HG02588 (cell line): ENCODE measurements around the gene IL5.
"Not testable (repeated sequence)": the region's sequence is repeated elsewhere in the genome, so short reads cannot be mapped to it uniquely, and the experiment has no call there.

ENCODE experiments used
- ATAC-seq: cut with Tn5 transposase; IDR thresholded peaks from one replicate; pipeline ENCODE4 v1.9.1; 2021; ENCODE audit warnings: mild to moderate bottlenecking, moderate library complexity; ENCODE audit not compliant: unreplicated experiment

Gene IL5

DNA sequence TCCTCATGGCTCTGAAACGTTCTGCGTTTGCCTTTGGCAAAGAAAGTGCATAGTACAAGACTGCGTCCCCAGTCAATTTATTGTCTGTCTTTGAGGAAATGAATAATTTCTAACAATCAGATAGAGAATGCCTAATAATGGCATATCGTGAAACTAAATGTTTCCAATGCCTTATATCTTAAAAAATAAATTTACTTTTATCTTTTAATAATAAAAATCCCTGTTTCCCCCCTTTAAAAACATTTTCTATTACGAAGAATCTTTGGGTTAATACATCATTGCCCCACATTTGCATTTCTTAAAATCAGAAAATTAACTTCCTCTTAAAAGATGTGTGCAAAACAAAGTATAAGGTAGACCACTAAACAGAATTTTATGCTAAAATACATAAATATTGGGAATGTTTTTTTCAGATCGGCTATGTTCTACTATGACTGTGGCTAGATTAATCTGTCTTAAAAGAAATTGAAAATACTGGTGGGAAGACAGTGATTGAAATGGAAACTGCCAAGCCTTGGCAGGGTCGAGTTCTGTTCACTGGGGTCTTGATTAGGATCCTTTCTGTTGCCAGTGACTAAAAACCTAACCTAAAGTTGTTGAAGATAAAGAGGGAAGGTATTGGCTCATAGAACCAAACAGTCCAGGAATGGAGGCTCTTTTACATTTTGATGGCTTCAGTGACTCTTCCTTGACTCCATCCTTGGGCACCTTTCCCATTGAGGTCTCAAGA lies at the start of gene IL5:
IL5 (minus strand) TSS at position 51 of the 730 bp plus-strand sequence; CDS start at position 7, 44 bp downstream.
- no peak for ATAC-seq

DNA sequence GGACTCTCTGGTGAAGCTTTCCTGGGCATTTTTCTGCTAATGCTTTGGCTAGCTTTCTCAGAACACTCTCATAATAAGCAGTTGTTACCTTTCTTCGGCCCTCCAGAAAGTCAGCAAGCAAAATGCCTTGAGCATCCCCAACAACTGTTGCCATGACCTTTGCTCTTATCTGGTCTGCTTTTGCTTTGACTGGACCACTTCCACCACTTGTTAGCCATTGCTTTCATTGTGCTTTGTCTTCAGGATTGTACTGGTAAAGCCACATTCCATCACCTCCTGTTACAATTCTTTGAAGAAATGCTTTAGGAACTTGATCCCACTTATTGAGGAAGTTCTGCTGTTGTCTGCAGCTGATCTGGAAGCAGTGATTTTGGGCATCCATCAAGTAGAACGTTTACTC lies 49.2 kb upstream of the IL5 start:
- no peak for ATAC-seq

DNA sequence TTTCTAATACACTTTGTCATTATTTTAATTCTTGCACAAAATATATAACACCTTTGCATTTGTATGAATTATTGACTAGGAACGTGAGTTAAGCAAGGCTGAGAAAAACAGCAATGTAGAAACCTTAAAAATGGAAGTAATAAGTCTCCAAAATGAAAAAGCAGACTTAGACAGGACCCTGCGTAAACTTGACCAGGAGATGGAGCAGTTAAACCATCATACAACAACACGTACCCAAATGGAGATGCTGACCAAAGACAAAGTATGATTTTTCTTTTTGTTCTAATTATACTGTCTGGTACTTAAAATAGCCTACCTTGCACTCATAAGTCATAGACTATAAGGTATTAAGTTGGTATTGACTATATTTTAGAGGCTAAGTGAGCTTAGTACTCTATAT lies 47.8 kb upstream of the IL5 start:
- ATAC-seq: no peak

DNA sequence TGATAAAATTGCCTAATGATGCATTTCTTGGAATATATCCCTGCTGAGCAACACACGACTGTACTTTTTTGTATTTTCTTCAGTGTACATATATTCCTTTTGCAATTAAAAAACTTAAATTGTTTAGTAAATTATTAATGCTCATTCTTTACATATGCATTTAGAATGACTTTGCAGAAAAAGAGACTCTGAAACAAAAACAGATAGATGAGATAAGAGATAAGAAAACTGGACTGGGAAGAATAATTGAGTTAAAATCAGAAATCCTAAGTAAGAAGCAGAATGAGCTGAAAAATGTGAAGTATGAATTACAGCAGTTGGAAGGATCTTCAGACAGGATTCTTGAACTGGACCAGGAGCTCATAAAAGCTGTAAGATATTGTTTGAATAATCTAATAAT lies 46.1 kb upstream of the IL5 start:
- no peak for ATAC-seq

DNA sequence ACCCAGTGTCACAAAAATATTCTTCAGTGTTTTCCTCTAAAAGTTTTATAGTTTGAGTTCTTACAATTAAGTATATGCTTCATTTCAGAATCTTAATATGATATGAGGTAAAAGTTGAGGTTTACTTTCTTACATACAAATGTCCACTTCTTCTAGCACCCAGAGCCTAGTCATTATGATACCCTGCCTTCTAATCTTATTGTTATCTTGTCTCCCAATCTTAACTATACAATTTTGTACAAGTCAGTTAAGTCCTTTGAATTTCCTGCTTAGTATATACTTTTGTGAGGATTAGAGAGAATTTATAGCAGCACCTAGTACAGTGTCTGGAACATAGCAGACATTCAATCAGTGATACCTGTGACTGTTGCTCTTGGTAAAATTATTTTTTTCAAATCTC lies 42.7 kb upstream of the IL5 start:
- no peak for ATAC-seq

DNA sequence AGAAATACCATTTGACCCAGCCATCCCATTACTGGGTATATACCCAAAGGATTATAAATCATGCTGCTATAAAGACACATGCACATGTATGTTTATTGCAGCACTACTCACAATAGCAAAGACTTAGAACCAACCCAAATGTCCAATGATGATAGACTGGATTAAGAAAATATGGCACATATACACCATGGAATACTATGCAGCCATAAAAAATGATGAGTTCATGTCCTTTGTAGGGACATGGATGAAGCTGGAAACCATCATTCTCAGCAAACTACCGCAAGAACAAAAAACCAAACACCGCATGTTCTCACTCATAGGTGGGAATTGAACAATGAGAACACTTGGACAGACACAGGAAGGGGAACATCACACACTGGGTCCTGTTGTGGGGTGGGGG lies 41.2 kb upstream of the IL5 start:
- ATAC-seq: not testable (repeated sequence)

DNA sequence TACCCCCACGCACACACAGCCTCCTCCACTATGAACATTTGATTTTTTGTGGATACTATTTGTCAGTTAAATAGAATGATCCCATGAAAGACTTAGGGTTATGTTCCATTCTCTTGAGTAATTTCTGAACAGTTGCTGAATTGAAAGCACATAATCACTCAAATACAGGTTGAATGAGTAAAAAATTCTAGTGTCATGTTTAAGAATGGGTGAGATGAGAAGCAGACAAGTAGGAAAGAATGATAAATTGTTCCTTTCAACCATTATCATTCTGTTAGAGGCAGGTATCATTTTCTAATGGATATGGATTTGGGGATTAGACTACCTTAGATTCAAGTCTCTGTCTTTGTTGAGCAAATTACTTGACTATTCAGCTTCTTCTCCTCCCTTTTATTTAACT lies 32.8 kb upstream of the IL5 start:
- no peak for ATAC-seq

DNA sequence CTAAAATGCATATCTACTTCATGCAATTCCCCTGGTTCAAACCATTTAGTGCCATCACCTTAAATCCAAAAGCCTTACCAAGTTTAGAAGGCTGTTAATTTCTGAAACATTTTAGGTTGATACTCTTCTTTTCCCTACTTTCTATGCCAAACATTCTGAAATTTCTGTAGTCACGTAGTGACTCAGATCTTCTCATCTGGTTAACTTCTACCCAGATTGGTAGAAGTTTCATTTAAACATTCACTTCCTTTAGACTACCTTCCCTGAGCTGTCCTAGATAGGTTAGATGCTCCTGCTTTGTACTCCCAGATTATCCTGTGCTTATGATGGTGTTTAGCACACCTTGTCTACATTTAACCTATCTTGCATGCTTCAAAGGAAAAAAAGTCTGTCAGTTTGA lies 23.3 kb upstream of the IL5 start:
- ATAC-seq: no peak

DNA sequence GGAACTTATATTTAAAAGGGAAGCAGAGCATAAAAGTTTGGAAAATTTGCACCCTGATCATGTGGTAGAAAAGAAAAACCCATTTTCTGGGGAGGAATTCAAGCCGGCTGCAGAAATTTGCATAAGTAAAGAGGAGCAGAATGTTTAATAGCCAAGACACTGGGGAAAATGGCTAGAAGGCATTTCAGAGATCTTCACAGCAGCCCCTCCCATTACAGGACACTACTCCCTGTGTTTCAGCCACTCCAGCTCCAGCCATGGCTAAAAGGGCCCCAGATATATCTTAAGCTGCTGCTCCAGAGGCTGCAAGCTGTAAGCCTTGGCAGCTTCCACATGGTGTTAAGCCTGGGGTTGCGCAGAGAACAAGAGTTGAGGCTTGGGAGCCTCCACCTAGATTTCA lies 21.2 kb upstream of the IL5 start:
- not testable (repeated sequence) for ATAC-seq

DNA sequence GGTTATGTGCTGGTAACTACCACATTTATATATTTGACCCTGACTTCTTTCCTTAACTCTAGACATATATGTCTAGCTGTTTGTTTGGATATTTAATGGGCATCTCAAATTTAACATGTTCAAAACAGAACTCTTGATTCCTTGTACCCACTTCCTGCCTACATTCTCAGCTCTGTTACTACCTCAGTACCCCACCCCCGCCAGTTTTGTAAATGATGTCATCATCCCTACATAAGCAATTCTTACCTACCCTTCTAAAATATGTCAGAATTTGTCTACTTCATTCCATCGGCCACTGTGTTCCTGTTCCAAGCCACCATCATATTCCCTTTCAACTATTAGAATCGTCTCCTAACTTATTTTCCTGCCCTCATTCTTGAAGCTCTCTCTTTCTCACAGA lies 18.3 kb upstream of the IL5 start:
- no peak for ATAC-seq

DNA sequence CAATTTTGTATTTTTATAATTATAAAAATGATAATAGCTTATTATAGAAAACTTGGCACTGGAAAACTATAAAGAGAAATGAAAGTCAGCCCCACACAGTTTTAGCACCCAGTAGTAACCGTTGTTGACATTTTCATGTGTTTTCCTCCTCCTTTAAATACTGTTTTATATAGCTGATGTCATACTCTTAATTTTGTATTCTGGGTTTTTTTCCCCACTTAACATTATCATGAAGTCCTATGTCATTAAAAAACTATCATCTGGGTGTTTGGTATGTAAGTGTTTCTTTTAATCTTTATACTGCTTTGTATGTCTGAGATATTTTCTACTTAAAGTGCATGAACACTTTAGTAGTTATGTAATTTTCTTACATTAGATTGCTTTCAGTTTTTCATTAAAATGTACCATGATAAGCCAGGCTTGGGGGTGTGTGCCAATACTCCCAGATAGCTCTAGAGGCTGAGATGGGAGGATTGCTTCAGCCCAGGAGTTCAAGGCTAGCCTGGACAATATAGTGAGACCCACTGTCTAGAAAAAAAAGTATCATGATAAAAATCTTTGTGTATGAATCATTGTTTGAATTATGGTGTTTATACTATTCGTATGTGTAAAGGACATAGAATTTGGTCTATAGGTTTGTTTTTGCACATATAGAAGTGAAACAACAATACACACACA lies 16.2 kb upstream of the IL5 start:
- ATAC-seq: no peak

DNA sequence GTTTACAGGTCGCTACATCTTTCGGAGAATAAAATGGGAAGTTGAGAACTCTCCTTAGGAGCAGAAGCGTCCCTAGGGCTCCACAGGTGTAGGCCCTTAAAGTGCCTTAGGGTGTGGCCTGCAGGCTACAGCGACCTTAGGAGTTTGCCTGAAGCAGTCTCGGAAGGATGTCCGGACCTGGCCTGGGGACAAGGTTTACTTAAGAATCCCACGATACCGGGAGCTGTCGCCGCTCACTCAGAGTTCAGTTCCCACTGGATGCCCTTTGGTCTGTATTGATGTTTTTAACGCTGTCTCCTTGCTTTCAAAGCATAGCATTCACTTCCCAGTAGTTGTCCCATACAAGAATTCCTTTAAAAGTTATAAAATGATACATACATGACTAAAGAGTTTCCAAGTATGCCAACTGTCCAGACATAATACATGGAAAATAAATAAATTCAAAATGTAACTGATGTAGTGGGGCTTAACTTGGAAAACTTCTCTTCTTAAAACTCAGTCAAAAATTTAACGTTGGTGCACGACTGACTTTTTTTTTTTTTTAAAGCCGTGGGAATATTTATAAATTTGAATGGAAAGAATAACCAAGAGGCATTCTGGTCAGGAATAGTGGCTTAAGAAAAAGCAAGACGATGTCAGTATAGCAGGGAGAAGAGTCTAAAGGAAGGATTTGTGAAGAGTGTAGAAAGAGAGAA lies 14.3 kb upstream of the IL5 start:
- ATAC-seq: peak; percentile 36

DNA sequence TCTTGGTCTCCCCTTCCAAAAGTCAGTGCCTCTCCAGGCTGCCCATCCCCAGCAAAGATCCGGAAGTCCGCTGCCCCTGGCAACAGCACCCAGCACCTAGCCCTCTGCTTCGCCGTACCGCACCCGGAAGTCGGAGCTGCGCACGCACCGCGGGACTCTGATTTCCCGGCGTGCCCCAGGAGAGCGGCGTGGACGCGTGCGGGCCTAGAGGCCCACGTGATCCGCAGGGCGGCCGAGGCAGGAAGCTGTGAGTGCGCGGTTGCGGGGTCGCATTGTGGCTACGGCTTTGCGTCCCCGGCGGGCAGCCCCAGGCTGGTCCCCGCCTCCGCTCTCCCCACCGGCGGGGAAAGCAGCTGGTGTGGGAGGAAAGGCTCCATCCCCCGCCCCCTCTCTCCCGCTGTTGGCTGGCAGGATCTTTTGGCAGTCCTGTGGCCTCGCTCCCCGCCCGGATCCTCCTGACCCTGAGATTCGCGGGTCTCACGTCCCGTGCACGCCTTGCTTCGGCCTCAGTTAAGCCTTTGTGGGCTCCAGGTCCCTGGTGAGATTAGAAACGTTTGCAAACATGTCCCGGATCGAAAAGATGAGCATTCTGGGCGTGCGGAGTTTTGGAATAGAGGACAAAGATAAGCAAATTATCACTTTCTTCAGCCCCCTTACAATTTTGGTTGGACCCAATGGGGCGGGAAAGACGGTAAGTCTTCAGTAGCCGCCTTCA lies 13.6 kb upstream of the IL5 start, which contains the start of gene RAD50:
RAD50 (plus strand) TSS at position 215 of the 715 bp plus-strand sequence; CDS start at position 563, 348 bp downstream.
- peak; percentile 97 for ATAC-seq

DNA sequence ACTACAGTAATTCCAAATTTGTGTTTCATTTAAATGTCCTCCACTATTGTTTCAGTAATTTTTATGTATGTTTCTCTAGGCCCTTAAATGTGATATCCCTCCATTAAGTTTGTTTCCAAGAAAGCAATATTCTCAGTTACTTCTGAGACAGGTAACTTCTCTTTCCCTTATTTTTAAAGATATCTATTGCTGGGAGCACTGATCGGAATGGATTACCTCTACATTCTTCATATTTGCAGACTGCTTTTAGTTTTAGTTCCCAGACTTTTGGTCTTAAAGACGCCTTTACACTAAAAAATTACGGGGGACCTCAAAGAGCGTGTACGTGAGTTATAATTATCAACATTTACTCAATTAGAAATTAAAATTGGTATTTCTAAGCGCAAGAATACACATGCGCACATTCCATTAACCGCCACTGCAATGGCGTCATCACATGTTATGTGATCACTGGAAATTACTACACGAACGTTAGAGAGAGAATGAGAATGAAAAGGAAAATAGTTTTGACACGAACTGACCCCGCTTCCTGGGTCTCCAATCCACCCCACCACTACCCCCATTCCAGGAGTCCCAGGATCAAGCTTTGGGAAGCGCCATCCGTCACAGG lies 12.9 kb upstream of the IL5 start:
- ATAC-seq: no peak

DNA sequence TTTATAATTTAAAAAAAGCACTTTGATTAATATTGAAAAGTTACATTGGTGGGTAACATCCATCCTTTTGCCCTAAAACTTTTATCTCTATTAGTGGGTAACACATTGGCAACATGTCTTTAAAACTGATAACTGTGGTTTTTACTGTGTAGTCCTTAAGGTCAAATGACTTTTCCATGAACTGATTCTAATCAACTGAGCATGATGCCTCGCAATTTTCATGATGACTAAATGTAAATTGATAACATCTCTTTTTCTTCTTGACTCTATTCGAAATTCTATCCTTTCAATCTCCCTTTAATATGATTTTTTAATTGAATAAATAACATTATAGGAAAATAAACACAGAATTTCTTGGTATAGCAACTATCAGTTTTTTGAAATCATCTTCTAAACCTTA lies 6.3 kb upstream of the IL5 start:
- ATAC-seq: no peak

DNA sequence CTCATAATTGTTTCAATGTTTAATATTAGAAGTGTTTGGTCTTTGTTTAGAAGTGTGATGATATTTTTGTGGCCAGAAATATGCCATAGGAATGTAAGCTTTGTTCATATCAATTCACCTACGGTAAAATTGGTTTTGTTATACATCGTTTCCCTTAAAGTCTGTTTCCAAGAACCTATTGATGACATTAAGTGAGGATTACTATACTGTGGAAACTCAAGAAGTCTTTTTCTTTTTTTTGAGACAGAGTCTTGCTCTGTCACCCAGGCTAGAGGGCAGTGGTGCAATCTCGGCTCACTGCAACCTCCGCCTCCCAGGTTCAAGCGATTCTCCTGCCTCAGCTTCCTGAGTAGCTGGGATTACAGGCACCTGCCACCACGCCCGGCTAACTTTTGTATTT lies 5.5 kb upstream of the IL5 start:
- not testable (repeated sequence) for ATAC-seq

DNA sequence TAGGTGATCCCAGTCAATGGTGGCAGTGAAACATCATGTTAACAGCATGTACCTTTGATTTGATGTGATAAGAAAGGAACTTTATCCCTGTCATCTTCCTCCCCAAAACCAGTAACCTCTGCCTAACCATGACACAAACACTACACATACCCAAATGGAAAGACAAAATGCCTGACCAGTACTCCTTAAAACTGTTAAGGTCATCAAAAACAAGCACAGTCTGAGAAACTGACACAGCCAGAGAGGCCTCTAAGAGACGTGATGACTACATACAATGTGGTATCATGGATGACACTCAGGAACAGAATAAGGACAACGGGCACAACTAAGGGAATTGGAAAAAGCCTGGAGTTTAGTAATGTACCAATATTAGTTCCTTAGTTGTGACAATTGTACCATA lies 3.9 kb upstream of the IL5 start:
- ATAC-seq: no peak

DNA sequence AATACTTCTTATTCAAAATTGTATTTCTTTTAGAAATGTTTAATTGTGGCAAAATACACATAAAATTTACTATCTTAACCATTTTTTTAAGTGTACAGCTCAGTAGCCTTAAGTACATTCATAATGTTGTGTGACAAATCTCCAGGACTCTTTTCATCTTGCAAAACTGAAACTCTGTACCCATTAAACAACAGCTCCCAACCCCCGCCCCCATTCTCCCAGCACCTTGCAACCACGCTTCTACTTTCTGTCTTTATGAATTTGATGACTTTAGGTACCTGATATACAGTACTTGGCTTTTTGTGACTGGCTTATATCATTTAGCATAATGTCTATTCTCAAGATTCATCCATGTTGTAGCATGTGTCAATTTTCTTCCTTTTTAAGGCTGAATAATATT lies 2.8 kb upstream of the IL5 start:
- no peak for ATAC-seq

DNA sequence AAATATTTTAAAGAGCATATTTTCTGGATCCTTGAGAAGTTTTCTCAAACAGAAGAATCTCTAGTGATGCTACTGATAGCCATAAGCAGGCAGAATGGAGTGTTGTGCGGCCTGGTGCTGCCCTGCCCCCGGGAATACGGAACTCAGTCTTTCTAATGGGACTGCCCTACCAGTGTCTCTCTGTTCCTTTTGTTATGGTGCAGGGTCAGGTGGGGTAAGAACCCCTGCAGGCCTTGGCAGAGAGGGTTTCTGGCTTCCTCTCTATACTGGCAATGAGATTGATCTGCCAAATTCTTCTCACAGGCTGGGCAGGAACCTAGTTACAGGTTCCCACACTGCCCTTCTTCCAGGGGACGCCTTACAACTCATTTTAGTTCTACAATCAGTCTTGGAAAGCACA lies 2.6 kb downstream of the IL5 start:
- no peak for ATAC-seq

DNA sequence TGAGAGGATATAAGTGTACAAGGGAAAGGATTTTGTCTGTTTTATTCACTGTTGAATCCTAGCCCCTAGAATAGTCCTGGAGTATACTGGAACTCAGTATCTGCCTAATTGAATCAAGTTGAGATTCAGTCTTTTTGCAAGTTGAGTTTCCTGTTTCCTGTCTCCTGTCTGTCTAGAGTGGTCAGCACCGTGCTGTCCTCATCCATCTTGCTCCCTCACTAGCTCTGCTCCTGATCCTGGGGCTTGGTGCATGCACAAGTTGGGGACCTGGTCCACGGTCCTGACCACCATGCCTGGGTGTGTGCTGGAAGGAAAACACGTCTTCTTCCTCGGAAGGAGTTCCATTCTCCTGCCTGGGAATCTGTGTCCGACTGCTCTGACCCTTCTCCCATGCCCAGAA lies 3.2 kb downstream of the IL5 start:
- no peak for ATAC-seq

DNA sequence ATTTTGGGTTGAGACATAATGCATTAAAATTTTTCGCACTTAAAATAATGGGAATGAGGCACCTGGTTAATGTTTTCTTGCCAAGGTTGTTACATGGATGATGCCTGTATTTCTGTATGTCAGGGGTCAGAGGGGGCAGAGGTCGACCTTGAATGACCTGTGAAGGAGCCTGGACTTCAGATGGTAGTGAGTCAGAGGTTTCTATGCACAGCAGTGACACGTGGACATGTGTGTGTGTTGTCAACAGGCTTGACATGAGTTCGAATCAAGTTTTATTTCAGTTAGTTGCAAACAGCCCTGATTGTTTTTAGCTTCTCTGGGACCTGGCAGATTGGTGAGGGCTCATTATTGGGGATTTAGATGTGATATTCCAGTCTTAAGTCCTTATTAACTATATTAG lies 3.6 kb downstream of the IL5 start:
- no peak for ATAC-seq
